Measurements from ENCODE around the gene STOML1.

STOML1 gene

GRCh38 chr15:73991726-73992593 lies at the start of gene STOML1:
Gene STOML1 (minus strand): TSS chr15:73992295. CDS start chr15:73992223, 72 bp downstream.
- DNase-seq (ENCODE audit: low spot score), result peak; percentile 91

GRCh38 chr15:74041311-74041756 lies 49.2 kb upstream of the STOML1 start:
- no peak for DNase-seq (ENCODE audit: low spot score)

GRCh38 chr15:74040109-74040850 lies 48.2 kb upstream of the STOML1 start:
- no peak for DNase-seq (ENCODE audit: low spot score)

- no peak for DNase-seq (ENCODE audit: low spot score)
Measured at GRCh38 chr15:74039656-74040010, 47.5 kb upstream of the STOML1 start.

- DNase-seq (ENCODE audit: low spot score), result no peak
Measured at GRCh38 chr15:74038707-74039655, 46.9 kb upstream of the STOML1 start.

GRCh38 chr15:74037171-74038117 lies 45.3 kb upstream of the STOML1 start:
- DNase-seq (ENCODE audit: low spot score), result no peak

GRCh38 chr15:74036271-74037170 lies 44.4 kb upstream of the STOML1 start:
- no peak for DNase-seq (ENCODE audit: low spot score)

- no peak for DNase-seq (ENCODE audit: low spot score)
Measured at GRCh38 chr15:74035121-74036017, 43.3 kb upstream of the STOML1 start.

GRCh38 chr15:74034206-74034755 lies 42.2 kb upstream of the STOML1 start:
- no peak for DNase-seq (ENCODE audit: low spot score)

GRCh38 chr15:74032606-74033561 lies 40.8 kb upstream of the STOML1 start:
- DNase-seq (ENCODE audit: low spot score), result no peak

- no peak for DNase-seq (ENCODE audit: low spot score)
Measured at GRCh38 chr15:74032046-74032445, 40.0 kb upstream of the STOML1 start.

- no peak for DNase-seq (ENCODE audit: low spot score)
Measured at GRCh38 chr15:74028646-74029045, 36.6 kb upstream of the STOML1 start.

- no peak for DNase-seq (ENCODE audit: low spot score)
Measured at GRCh38 chr15:74027688-74028087, 35.6 kb upstream of the STOML1 start.

GRCh38 chr15:74025436-74025835 lies 33.3 kb upstream of the STOML1 start:
- no peak for DNase-seq (ENCODE audit: low spot score)

GRCh38 chr15:74024687-74025086 lies 32.6 kb upstream of the STOML1 start:
- no peak for DNase-seq (ENCODE audit: low spot score)

- DNase-seq (ENCODE audit: low spot score), result no peak
Measured at GRCh38 chr15:74022706-74023470, 30.8 kb upstream of the STOML1 start.

Data from CD4-positive, alpha-beta T cell treated with Interleukin-6 at 100 ng/mL for 8 hours (primary cell).